ENCODE results near the gene HDAC3. TPM values are rescaled to one million over a fixed set of nuclear protein-coding genes. Genes with fewer than 3 reads are reported as not detected.

The HDAC3 gene
- total RNA-seq, 1 donor from 2014 or later: 47.8 TPM

- Mint-ChIP-seq H3K27me3 (ENCODE audit: low read depth) (no peaks in the 10 kb centered on the region), H3K36me3 (ENCODE audit: low read depth) (no peaks in the 10 kb centered on the region), H3K9me3 (ENCODE audit: low read depth) (no peaks in the 10 kb centered on the region), H3K4me3 (ENCODE audit: unreplicated experiment) (no peak overlapping the region), H3K27ac (ENCODE audit: unreplicated experiment) (no peak overlapping the region), H3K4me1 (ENCODE audit: low read depth) (no peaks in the 10 kb centered on the region)
- DNase-seq (ENCODE audit: low spot score): no peak
- no peak for TF ChIP-seq CTCF (IDR thresholded peaks at IDR 0.05)
Measured at GRCh38 chr5:141674747-141675146, 38.1 kb upstream of the HDAC3 start.

- DNase-seq (ENCODE audit: low spot score): no peak
- Mint-ChIP-seq H3K27me3 (ENCODE audit: low read depth) (no peaks in the 10 kb centered on the region), H3K4me1 (ENCODE audit: low read depth) (no peaks in the 10 kb centered on the region), H3K4me3 (ENCODE audit: unreplicated experiment) (no peak overlapping the region), H3K9me3 (ENCODE audit: low read depth) (no peaks in the 10 kb centered on the region), H3K36me3 (ENCODE audit: low read depth) (peaks cover 1% of the 10 kb centered on the region), H3K27ac (ENCODE audit: unreplicated experiment) (no peak overlapping the region)
- TF ChIP-seq CTCF (IDR thresholded peaks at IDR 0.05): no peak
Measured at GRCh38 chr5:141672841-141673813, 36.5 kb upstream of the HDAC3 start.

- TF ChIP-seq CTCF (IDR thresholded peaks at IDR 0.05): no peak
- Mint-ChIP-seq H3K36me3 (ENCODE audit: low read depth) (peaks cover 1% of the 10 kb centered on the region), H3K4me1 (ENCODE audit: low read depth) (no peaks in the 10 kb centered on the region), H3K27me3 (ENCODE audit: low read depth) (no peaks in the 10 kb centered on the region), H3K4me3 (ENCODE audit: unreplicated experiment) (no peak overlapping the region), H3K9me3 (ENCODE audit: low read depth) (no peaks in the 10 kb centered on the region), H3K27ac (ENCODE audit: unreplicated experiment) (no peak overlapping the region)
- no peak for DNase-seq (ENCODE audit: low spot score)
Measured at GRCh38 chr5:141672071-141672840, 35.6 kb upstream of the HDAC3 start.

- Mint-ChIP-seq H3K27ac (ENCODE audit: unreplicated experiment) (no peak overlapping the region), H3K36me3 (ENCODE audit: low read depth) (peaks cover 1% of the 10 kb centered on the region), H3K27me3 (ENCODE audit: low read depth) (no peaks in the 10 kb centered on the region), H3K4me3 (ENCODE audit: unreplicated experiment) (no peak overlapping the region), H3K9me3 (ENCODE audit: low read depth) (no peaks in the 10 kb centered on the region), H3K4me1 (ENCODE audit: low read depth) (no peaks in the 10 kb centered on the region)
- no peak for TF ChIP-seq CTCF (IDR thresholded peaks at IDR 0.05)
- DNase-seq (ENCODE audit: low spot score): no peak
Measured at GRCh38 chr5:141669520-141669919, 32.9 kb upstream of the HDAC3 start.

GRCh38 chr5:141668601-141669265, 32.1 kb upstream of the HDAC3 start:
- TF ChIP-seq CTCF (IDR thresholded peaks at IDR 0.05): no peak
- H3K4me1 Mint-ChIP-seq (ENCODE audit: low read depth): no peaks in the 10 kb centered on the region
- H3K27ac Mint-ChIP-seq (ENCODE audit: unreplicated experiment): no peak overlapping the region

More at GRCh38 chr5:141668601-141669265, 32.1 kb upstream of the HDAC3 start:
- Mint-ChIP-seq H3K4me3 (ENCODE audit: unreplicated experiment) (no peak overlapping the region), H3K27me3 (ENCODE audit: low read depth) (no peaks in the 10 kb centered on the region), H3K36me3 (ENCODE audit: low read depth) (peaks cover 1% of the 10 kb centered on the region), H3K9me3 (ENCODE audit: low read depth) (no peaks in the 10 kb centered on the region)
- no peak for DNase-seq (ENCODE audit: low spot score)

Data from chondrocyte (in vitro differentiated cells).